ENCODE measurements around the gene ZSCAN4.

Gene ZSCAN4, protein sequence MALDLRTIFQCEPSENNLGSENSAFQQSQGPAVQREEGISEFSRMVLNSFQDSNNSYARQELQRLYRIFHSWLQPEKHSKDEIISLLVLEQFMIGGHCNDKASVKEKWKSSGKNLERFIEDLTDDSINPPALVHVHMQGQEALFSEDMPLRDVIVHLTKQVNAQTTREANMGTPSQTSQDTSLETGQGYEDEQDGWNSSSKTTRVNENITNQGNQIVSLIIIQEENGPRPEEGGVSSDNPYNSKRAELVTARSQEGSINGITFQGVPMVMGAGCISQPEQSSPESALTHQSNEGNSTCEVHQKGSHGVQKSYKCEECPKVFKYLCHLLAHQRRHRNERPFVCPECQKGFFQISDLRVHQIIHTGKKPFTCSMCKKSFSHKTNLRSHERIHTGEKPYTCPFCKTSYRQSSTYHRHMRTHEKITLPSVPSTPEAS

DNA sequence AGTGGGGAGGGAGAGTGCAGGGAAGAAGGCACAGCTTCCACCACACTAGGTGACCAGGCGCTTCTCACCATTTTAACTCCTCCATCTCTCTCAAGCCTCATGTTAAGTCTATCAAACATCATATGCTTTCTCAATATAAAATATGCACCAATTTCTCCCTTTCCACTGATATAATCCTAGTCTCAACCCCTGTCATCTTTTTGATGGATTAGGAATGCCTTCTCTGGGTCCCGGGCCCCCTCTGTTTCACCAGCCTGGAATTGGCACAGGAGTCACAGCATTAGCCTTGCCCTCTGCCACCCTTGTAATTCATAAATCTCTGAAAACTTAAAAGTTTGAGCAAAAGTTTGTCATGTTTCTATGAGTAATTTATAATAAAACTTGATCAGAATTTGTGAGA is at the start of gene ZSCAN4:
Gene ZSCAN4 (plus strand): TSS at position 301 of the 400 bp plus-strand sequence. CDS start 7,211 bp downstream, outside the sequence.
- DNase-seq = no peak

DNA sequence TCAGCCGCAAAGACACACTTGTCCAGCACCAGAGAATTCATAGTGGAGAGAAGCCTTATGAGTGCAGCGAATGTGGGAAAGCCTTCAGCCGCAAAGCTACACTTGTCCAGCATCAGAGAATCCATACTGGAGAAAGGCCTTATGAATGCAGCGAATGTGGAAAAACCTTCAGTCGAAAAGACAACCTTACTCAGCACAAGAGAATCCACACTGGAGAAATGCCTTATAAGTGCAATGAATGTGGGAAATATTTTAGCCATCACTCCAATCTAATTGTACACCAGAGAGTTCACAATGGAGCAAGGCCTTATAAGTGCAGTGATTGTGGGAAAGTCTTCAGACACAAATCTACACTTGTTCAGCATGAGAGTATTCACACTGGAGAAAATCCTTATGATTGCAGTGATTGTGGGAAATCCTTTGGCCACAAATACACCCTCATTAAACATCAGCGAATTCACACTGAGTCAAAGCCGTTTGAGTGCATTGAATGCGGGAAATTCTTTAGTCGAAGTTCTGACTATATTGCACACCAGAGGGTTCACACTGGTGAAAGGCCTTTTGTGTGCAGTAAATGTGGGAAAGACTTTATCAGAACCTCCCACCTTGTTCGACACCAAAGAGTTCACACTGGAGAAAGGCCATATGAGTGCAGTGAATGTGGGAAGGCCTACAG is 47.9 kb upstream of the ZSCAN4 start:
- no peak for DNase-seq

DNA sequence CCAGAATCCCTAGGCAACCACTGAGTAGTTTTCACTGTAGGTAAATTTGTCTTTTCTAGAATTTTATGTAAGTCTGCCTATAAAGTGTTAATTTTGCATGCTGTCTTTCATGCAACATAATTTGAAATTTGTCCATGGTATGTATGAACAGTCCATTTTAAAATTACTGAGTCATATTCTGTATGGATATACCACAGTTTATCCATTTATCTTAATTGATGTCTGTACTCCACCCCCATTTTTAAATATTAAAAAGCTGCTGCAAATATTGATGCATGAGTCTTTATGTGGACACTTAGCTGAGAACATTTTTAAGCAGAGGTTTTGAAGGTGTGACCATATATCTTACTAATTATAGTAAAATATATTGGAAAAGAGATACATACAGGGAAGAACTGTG is 45.6 kb upstream of the ZSCAN4 start:
- DNase-seq = no peak

DNA sequence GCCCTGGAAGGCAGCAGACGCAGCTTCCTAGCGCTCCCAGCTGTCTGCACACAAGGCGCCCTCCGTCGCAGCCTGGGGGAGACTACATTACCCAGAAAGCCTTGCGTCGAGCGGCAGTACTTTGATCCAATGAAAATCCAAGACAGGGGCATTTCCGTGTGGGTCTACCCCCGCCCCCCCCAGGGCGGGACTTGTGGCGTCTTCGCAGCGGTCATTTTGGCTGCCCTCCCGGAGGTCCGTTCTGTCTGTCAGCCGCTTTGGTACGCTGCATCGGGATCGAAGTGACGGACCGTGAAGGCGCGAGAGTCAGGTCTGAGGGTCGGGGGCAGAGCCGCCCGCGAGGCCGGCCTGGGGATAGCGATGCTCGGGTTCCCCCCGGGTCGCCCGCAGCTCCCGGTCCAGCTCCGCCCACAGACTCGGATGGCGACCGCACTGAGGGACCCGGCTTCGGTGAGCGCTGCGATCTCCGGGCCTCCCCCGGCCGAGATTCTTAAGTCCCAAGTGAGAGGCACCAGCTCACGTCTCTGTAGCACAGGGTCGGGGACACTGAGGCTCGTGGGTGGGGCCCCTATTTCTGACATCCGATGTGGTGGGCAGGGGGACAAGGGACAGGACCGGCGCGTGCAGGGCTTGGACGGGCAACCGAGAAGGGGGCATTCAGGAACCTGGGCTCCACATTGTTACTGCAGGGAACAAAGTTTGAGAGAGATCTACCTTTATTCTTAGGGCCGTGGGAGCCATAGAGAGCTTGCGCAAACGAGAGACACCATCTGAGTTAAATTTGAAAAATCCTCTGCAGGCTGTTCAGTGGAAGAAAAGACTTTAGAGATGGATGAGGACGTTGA is 35.5 kb upstream of the ZSCAN4 start, which contains the start of gene ZNF211:
Gene ZNF211 (plus strand): TSS at position 182 of the 845 bp plus-strand sequence. CDS start 179 bp downstream, at position 361.
- DNase-seq = peak; percentile 86

DNA sequence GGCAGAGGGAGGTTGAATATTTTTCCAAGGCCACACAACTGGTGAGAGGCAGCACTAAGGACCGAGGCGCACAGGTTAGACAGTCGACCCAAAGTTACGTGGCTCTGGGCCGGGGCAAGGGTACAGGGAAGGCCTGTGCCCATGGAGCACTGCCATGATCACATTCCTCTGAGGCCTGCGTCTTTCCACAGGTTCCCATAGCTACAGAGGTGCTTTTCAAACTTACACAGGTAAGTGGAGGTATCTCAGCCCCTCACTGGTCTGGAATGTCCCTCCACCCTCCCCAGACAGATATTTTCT is 35.0 kb upstream of the ZSCAN4 start:
- no peak for DNase-seq

DNA sequence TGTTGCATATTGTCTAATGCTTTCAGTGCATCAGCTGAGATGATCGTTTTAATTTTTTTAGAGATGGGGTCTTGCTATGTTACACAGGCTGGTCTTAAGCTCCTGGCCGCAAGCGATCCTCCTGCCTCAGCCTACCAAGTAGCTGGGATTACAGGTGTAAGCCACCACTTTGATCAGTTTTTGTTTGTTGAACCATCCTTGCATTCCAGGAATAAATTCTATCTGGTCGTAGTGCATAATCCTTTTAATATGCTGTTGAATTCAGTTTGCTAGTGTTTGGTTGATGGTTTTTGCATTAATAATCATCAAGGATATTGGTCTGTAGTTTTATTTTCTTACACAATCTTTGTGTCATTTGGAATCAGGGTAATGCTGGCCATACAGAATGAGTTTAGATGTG is 31.4 kb upstream of the ZSCAN4 start:
- DNase-seq = no peak

DNA sequence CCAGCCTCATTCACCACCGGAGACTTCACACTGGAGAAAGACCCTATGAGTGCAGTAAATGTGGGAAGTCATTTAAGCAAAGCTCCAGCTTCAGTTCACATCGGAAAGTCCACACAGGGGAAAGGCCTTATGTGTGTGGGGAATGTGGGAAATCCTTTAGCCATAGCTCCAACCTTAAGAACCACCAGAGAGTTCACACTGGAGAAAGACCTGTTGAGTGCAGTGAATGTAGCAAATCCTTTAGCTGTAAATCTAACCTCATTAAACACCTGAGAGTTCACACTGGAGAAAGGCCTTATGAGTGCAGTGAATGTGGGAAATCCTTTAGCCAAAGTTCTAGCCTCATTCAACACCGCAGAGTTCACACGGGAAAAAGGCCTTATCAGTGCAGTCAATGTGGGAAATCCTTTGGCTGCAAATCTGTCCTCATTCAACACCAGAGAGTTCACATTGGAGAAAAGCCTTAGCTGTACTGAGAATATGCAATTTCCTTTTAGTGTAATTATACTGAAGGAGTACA is 27.0 kb upstream of the ZSCAN4 start:
- no peak for DNase-seq

DNA sequence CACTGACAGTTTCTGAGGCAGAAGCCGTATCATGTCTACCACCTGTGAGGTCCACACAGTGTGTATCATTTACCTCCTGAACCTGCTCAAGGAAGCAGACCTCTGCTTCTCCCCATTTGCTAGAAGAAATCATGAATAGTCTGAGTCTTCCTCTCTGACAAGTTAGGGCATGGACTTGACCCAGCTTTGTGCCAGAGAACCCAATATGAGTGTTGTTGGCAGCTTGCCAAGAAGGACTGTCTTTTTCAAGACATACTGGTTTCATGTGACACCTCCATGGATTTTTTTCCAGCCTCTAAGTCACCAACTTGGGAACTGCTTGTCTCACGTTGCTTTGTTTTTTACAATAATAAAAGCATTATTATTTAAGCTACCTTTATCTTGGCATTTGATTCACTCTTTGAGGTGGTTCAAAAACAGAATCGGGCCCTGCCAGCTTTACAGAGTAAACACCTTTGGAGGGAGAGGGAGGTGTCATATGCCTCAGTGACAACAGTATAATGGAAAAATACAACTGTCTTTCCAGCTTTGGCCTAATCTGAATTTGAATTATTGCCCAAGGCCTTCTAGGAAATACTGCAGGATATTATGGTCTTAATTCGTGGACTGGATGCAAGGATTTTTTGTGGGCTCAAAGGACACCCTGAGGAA is 26.2 kb upstream of the ZSCAN4 start:
- no peak for DNase-seq

DNA sequence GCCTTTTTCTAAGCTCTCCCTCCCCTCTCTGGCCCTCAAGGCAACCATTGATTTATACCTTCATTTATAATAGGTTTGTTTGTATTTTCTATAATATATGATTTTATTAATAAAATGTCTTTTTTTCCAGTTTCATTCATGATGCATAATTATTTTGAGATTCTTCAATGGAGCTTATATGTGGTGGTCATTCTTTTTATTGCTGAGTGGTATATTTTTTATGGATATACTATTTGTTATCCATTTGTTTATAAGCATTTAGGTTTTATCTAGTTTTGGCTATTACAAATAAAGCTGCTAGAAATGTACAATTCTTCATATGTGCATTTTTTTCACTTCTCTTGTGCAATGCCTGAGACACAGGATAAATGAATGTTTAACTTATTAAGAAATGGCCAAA is 25.0 kb upstream of the ZSCAN4 start:
- no peak for DNase-seq

DNA sequence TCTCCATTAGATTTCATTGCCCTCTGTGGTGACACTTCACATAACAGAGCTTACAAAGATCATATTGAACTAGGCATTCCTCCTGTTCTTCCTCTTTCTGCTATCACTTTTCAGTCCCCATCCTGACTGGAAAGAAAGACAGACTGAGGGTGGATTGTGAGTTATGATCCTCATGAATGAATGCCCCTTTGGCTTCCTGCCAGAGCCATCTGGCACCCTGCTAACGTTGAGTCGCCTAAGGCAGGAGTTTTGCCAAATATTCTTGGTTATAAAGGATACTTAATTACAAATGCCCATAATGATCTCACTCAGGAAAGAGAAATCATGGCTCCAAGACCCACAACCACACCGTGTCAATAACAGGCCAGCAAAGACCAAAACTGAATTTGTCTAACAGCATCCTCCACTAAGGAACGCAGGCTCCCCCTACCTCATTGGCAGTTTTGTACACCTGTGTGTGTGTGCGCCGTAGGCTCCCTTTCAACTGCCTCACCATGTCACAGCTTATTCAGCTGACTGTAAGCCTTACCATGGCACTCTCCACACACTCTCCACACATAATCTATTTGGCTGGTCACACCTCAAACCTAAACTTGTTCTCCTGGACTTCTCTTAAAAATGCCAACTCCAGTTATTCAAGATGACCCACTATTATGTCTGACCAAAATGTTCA is 20.3 kb upstream of the ZSCAN4 start:
- no peak for DNase-seq

DNA sequence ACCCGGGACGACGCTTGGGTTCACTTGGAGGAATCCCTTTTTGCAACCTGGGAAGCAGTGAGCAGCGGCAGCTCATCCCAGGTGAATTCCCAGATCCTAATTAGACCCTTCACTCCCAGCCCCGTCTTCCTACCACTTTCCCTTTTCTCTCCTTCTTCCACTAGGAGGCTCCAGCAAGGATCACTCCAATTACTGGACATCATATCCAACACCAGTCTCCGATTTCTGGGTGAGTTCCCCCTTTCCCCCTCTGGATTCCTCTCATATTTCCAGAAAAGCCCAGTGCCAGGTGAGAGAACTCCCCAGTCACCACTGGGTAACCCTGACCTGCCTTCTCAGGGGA is 17.1 kb upstream of the ZSCAN4 start:
- DNase-seq = no peak

DNA sequence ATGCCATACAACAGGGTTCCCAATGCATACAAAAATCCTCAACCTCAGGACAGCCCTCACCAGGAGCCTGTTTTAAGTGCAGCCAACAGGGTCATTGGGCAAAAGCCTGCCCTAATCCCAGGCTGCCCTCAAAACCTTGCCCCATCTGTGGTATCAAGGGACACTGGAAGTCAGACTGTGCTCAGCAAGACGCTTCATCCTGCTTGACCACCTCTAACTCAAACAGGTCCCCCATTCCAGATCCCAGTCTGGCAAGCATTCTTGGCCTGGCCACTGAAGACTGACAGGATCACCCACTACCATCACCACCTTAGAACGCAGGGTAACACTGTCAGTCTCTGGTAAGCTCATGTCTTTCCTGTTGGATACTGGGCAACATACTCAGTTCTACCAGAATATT is 15.0 kb upstream of the ZSCAN4 start:
- no peak for DNase-seq

DNA sequence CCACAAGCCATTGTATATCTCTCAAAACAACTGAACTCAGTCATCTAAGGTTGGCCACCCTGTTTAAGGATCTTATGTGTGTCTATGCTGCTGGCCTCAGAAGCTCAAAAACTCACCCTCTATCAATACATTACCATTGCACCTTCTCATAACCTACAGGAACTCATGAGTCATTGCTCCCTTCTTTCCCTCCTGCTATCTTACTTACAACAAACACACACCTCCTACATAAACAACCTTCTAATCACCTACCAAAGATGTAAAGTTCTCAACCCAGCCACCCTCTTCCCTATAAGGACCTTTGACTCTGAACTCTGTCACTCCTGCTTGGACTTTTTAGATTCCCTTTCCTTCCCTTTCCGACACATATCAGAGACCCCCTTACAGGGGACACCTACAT is 13.3 kb upstream of the ZSCAN4 start:
- DNase-seq = no peak

DNA sequence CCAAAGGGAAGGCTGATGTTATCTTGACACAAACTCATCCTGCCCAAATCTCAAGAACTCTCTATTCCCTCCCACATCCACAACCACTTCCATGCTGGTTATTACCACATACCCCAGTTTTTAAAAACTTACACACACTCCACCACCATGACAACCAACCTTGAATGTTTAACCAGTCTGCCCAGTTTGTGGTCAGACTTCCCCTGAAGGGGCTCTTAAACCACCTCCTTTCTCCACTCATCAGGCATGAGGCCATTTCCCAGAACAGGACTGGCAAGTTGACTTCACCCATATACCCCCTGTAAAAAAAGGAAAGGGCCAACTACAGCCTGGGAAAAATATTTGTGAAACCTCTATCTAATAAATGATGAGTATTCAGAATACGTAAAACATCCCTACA is 12.4 kb upstream of the ZSCAN4 start:
- DNase-seq = no peak

DNA sequence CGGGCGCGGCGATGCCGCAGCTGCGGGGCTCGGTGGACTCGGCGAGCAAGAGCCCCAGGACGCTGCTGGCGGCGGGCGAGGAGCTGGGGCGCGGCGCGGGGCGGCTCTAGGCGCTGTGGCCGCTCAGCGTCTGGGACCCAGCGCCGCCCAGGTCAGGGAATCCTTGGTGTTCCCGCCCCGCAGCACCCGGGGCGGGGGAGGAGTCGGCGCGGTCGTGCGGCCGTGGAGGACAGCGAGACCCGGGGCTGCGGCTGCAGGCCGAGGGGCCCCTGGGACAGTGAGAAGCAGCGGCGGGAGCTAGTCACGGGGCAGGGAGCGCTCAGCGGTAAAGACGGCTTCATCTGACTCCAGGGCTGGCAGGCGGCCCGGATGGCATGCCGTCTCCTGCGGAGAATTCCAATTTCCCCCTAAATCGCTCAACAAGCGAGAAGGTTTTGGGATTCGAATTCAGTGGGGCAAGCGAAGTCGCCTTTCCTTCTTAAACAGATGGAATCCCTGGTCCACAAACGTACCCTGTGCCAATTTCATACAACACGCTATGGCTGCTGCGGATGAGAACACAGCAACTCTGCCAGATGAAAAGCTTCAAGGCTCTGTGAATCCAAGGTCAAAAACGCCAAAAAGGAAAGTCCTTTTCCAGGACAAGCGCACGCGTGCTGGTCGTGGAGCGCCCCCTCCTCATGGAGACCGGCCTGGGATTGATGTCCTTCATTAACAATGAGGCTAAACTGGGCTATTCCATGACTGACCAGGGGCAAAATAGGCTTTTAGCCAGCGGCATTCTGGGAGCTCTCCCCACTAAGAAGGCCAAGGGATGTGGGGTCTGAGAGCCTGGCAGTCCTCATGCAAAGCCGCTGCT is 4.2 kb upstream of the ZSCAN4 start:
- no peak for DNase-seq

DNA sequence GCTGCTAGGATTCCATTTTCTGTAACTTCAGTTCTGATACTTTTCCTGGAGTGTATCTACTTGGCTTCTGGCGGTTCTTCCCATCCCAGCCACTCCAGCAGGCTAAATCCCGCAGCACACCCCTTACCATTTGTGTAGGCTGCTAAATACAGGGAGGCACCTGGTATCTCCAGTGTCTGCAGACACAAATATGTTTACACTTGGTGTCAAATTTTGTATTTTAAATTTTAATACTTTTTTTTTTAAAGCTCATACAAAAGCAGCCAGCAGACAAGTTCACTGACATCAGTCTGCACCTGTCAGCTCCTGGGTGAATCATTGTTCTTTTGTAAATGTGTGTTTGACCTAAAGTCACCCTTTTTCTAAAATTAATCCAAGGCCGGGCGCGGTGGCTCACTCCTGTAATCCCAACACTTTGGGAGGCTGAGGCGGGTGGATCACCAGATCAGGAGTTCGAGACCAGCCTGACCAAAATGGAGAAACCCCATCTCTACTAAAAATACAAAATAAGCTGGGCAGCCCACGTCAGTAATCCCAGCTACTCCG is 3.4 kb upstream of the ZSCAN4 start:
- DNase-seq = no peak

DNA sequence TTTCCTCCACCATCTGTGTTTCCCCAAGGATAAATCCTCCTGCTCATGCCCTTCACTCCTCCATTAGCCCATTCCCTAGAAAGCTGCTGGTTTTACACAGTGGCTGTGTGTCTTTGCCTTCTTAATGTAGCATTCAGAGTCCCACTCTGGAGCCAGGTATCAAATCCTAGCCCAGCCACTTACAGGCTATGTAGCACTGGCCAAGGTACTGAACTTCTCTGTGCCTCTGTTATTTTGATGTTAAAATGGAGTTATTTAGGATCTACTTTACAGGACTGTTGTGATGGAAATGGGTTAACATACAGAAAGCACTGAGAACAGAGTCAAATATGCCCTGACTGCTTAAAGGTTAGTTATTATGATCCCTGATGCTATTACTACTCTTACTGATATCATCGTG is 1.5 kb upstream of the ZSCAN4 start:
- no peak for DNase-seq

DNA sequence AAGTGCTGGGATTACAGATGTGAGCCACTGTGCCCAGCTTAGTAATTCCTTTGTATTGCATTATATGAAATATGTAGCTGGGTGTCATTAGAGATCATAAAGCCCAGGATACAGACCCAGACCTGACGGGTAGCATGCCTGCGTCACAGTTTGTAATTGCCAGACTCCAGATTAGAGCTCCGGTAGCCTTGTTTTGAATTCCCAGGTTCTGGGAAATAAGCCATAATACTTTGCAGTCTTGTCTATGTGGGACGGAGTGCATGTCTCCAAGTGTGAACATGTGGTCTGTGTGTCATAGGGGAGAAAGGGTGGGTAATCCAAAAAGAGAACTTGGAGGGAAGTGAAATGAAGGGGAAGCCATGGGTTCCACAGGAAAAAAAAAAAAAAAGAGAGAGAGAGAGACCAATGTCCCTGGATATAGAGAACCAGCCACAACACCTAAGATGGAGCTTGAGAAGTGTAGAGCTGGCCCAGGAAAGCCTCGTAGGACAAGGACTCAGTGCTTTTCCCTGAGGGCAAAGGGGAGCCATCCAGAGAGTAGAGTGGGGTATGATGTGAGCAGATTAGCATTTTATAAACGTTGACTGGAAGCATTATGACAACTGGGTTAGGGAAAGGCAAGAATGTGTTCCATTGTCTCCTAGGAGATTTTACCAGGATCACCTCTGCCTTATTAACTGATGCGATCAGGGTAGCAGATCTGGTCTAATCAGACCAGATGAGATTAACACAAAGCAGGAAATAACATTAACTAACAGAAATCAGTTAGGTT is 2.6 kb downstream of the ZSCAN4 start:
- DNase-seq = no peak

DNA sequence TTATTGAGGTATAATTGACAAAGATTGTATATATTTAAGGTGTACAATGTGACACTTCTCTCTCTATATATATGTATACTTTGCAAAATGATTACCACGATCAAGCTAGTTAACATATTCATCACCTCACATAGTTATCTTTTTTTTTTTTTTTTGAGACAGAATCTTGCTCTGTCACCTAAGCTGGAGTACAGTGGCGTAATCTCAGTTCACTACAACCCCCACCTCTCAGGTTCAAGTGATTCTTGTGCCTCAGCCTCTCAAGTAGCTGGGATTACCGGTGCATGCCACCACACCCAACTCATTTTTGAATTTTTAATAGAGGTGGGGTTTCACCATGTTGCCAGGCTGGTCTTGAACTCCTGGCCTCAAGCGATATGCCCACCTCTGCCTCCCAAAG is 3.7 kb downstream of the ZSCAN4 start:
- no peak for DNase-seq

DNA sequence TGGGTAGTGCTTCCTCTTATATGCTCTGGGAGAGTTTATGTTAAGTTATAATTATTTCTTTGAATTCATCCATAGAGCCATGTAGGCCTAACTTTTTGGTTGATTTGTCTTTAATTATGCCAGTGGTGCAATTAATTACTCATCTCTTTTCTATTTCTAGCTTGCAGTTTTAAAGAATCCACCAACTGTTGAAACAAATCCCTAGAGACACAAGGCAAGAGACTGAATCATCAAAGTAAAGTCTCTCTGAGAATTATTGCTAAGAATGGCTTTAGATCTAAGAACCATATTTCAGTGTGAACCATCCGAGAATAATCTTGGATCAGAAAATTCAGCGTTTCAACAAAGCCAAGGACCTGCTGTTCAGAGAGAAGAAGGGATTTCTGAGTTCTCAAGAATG is 7.1 kb downstream of the ZSCAN4 start:
- no peak for DNase-seq
